ENCODE results near the gene PDE11A. TPM values are rescaled to one million over a fixed set of nuclear protein-coding genes. Genes with fewer than 3 reads are reported as not detected.

PDE11A gene
- total and polyA plus RNA-seq, 2 of the 8 experiments (the other 6 are each of a cell fraction or from before 2014, with no cell fraction given), result 0.19 to 0.23 TPM

DNA sequence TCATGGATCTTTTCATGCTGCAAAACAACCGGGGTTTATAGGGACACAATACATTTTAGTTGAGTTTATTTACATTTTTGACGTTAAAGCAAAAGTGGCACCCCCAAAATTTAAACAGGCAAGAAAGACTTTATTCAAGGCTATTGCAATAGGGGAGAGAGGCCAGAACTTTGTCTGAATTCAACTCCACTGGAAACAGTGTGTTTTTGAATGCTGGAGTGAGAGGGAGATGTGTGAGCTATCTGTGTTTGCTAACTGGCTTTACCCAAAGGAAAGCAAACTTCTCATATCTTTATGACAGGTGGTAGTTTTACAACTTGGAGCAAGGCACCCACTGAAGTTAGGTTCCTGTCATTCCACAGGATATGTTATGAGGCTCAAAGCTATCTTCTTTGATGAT, 472.6 kb downstream of the PDE11A start:
- no peak overlapping the region for H4K8ac ChIP-seq (ENCODE audit: extremely low read depth, insufficient read depth, low read length)
- no peaks in the 10 kb centered on the region for H3K36me3 ChIP-seq (ENCODE audit: control insufficient read depth in 2 of 4, insufficient read depth in 4 of 4, low read length in 3 of 4)
- H3K27ac ChIP-seq (ENCODE audit: low read depth, low read length), result no peak overlapping the region
- H4K5ac ChIP-seq (ENCODE audit: insufficient read length, low read depth, low read length), result no peak overlapping the region
- H3K9me3 ChIP-seq (ENCODE audit: insufficient read depth in 2 of 2, low read depth in 1 of 2, low read length in 1 of 2), result no peaks in the 10 kb centered on the region; a peak in 1 of 4 replicates
- no peak overlapping the region for H2BK20ac ChIP-seq (ENCODE audit: low read length)
- no peak overlapping the region for H2BK12ac ChIP-seq (ENCODE audit: low read depth, low read length)
- no peak overlapping the region for H3K18ac ChIP-seq (ENCODE audit: extremely low read depth, low read length)
- ChIA-PET CTCF (ENCODE audit: partially characterized antibody) (interaction anchor here (0.7 to 2.6 kb wide), 7 partner anchors 42 to 123 kb away, joined by 3 to 13 read pairs (median 3); no protein-coding TSS in a partner anchor), POLR2A (ENCODE audit: partially characterized antibody) (no interaction called here)
- H3K27me3 ChIP-seq (replicated peaks in 1 of 4; ENCODE audit: control insufficient read depth in 3 of 4, extremely low read depth in 1 of 4, insufficient read depth in 3 of 4, low read length in 3 of 4), result no peaks in the 10 kb centered on the region
- H3K23me2 ChIP-seq (ENCODE audit: low read depth, low read length), result no peaks in the 10 kb centered on the region
- no peak overlapping the region for H3K9ac ChIP-seq (replicated peaks in 1 of 4; ENCODE audit: extremely low read depth in 1 of 4, low read depth in 3 of 4, low read length in 3 of 4)
- no peak overlapping the region for H3K56ac ChIP-seq (replicated peaks; ENCODE audit: insufficient read length, low read depth, low read length)
- H3K23ac ChIP-seq (ENCODE audit: insufficient read length), result no peak overlapping the region
- H3K4ac ChIP-seq (replicated peaks; ENCODE audit: insufficient read length, low read depth, low read length), result no peak overlapping the region
- no peak for FAIRE-seq
- no peak overlapping the region for H2BK15ac ChIP-seq (ENCODE audit: low read length)
- no peak for DNase-seq (ENCODE audit: low read depth in 1 of 2, low spot score in 2 of 2)
- H2AFZ ChIP-seq (ENCODE audit: low read length), result no peak overlapping the region
- peaks cover 2 to 11% (median 5%) of the 10 kb centered on the region in 4 experiments; a peak in 6 of 7 replicates for H3K4me1 ChIP-seq (replicated peaks in 1 of 4; ENCODE audit: control insufficient read depth in 3 of 4, insufficient read depth in 4 of 4, low read length in 3 of 4)
- no peak overlapping the region for H2BK120ac ChIP-seq (replicated peaks; ENCODE audit: low read depth, low read length)
- H3K79me2 ChIP-seq (ENCODE audit: control insufficient read depth in 1 of 2, insufficient read depth in 2 of 2, low read length in 2 of 2), result no peaks in the 10 kb centered on the region
- no peak overlapping the region for H4K91ac ChIP-seq (replicated peaks; ENCODE audit: insufficient read length, low read length)
- H3K4me2 ChIP-seq (ENCODE audit: insufficient read depth in 1 of 2, low read depth in 2 of 2, low read length in 2 of 2), result no peak overlapping the region
- no peaks in the 10 kb centered on the region for H3K79me1 ChIP-seq (ENCODE audit: low read depth, low read length)
- WGBS, 2 experiments (ENCODE audit: extremely low coverage in 1 of 2, insufficient coverage in 1 of 2, insufficient read length in 1 of 2, insufficient replicate concordance in 2 of 2, low coverage in 1 of 2, low lambda C conversion rate in 2 of 2, missing lambda C conversion rate in 1 of 2), result 85% methylated on average over 2 of the region's 2 CpGs; no CpG with 5 or more reads in 1 of the 2 experiments
- H3K14ac ChIP-seq (ENCODE audit: insufficient read length), result no peak overlapping the region
- H2BK5ac ChIP-seq (ENCODE audit: low read depth, low read length), result no peak overlapping the region
- no peak overlapping the region for H2AK5ac ChIP-seq (ENCODE audit: low read depth, low read length)
- H3K4me3 ChIP-seq (ENCODE audit: extremely low read depth in 1 of 4, insufficient read depth in 2 of 4, low read depth in 3 of 4, low read length in 4 of 4), result no peak overlapping the region
- no peaks in the 10 kb centered on the region for H4K20me1 ChIP-seq (replicated peaks in 1 of 2; ENCODE audit: control insufficient read depth in 1 of 2, insufficient read depth in 2 of 2, low read length in 2 of 2)
- TF ChIP-seq RAD21 (IDR thresholded peaks at IDR 0.05 in 1 of 2, conservative IDR thresholded peaks at IDR 0.05 in 1 of 2; ENCODE audit: low read depth in 2 of 2, low read length in 2 of 2) (no peak), GTF2F1 (IDR thresholded peaks at IDR 0.05; ENCODE audit: borderline replicate concordance, low read depth, low read length) (no peak), SIX5 (IDR thresholded peaks at IDR 0.05; ENCODE audit: low read depth, low read length) (no peak), EP300 (IDR thresholded peaks at IDR 0.05; ENCODE audit: borderline replicate concordance in 1 of 2, low read depth in 2 of 2, low read length in 2 of 2) (no peak), PHF8 (conservative IDR thresholded peaks at IDR 0.05; ENCODE audit: low read depth, low read length) (no peak), CREB1 (IDR thresholded peaks at IDR 0.05) (no peak)

Measured in H1 (cell line).